ENCODE data around the gene NUDT17. TPM values are rescaled to one million over a fixed set of nuclear protein-coding genes. Genes with fewer than 3 reads are reported as not detected.
"Not testable (repeated sequence)": the region's sequence is repeated elsewhere in the genome, so short reads cannot be mapped to it uniquely, and the experiment has no call there.

Gene NUDT17
- total and polyA plus RNA-seq, 2 of the 4 experiments (the other 2 are of a cell fraction): 2.3 to 2.8 TPM

DNA sequence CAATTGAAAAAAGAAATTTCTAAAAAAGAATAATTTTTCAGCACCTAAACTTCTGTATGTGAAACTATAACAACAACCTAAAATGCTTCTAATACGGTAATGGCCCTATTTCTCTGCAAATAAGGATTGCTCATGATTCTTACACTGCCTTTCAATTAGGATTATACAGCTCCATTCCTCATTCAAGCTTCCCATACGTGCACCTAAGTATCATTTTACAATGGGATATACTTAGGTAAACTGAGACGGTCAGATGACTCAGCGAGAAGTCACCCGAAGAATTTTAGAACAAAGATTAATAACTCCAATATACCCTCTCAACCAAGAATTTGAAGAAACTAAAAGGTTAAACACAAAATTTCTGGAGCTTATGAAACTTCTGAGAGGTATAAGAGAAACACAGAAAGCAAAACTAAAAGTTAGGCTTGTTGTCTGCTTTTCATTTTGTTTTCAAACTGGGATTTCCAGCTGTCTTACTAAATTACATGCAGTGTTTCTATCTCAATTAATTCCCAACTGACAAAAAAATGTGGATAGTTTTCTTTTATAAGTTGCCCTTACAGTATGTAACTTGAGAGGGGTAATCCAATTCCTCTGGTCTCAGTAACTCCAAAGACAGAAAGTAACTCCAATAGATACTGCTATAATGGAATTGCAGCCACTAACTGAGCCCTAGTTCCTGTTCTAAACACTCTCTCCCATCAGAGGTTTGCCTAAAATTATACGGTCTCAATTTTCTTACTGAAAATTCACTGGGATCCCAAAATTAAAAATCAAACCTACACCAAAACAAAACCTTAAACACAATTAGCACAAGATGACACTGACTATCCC lies 32.2 kb upstream of the NUDT17 start:
- no CpG with 5 or more reads among the region's 6 CpGs for WGBS, 2 experiments (ENCODE audit: extremely low coverage in 2 of 2, insufficient read length in 1 of 2)
- ATAC-seq (ENCODE audit: low read depth): peak; percentile 63
- H3K23ac ChIP-seq (ENCODE audit: low read depth, low read length); H3K56ac ChIP-seq (ENCODE audit: extremely low read depth, insufficient read depth, low read length); H4K91ac ChIP-seq (ENCODE audit: insufficient read depth, low read depth, low read length); H3K4ac ChIP-seq (ENCODE audit: low read depth, low read length); H4K5ac ChIP-seq (ENCODE audit: low read depth, low read length); H3K9me1 ChIP-seq (ENCODE audit: insufficient read depth, low read length); H2BK15ac ChIP-seq (ENCODE audit: low read depth, low read length); H2BK20ac ChIP-seq (ENCODE audit: low read depth, low read length); dilution Hi-C loops (cut with HindIII; ENCODE audit: low sequenced_read_pairs, unreplicated experiment); H2AFZ ChIP-seq (replicated peaks; ENCODE audit: low read length, poor library complexity); in situ Hi-C loops (cut with MboI; ENCODE audit: low sequenced_read_pairs); H3K9me3 ChIP-seq (ENCODE audit: control insufficient read depth, insufficient read depth, low read length); H2AK5ac ChIP-seq (ENCODE audit: low read depth, low read length); DNase-seq; H3K14ac ChIP-seq (replicated peaks; ENCODE audit: low read depth, low read length); H3K36me3 ChIP-seq (ENCODE audit: control insufficient read depth, insufficient read depth, low read length); H3K9ac ChIP-seq (ENCODE audit: low read depth, low read length); H3K79me1 ChIP-seq (ENCODE audit: low read depth in 1 of 2, low read length in 2 of 2); H3K18ac ChIP-seq (ENCODE audit: low read depth, low read length); BruUV-seq (replicated peaks); H3K27me3 ChIP-seq (ENCODE audit: control insufficient read depth, insufficient read depth, low read length); H3K4me1 ChIP-seq (ENCODE audit: control insufficient read depth, insufficient read depth, low read length); H2BK120ac ChIP-seq (ENCODE audit: low read depth, low read length); H2BK5ac ChIP-seq (ENCODE audit: low read depth, low read length, poor library complexity, severe bottlenecking); CTCF ChIA-PET; H2AK9ac ChIP-seq (replicated peaks; ENCODE audit: low read depth, low read length, poor library complexity); POLR2A ChIA-PET (ENCODE audit: unreplicated experiment); H3K27ac ChIP-seq (ENCODE audit: insufficient read depth, low read length); intact Hi-C loops (cut with micrococcal nuclease): not testable (repeated sequence)
- Histone ChIP-seq H3K4me2 (ENCODE audit: low read depth, low read length) (peak overlapping the region; percentile 67), H3K4me3 (ENCODE audit: insufficient read depth, low read depth, low read length) (peak overlapping the region; percentile 26; the same call in 1 of the 2 replicates), H4K8ac (ENCODE audit: low read depth in 2 of 2, low read length in 2 of 2) (0 out of 4 replicates have a peak overlapping the region, but pooled peaks of 1 of the 2 experiments have one; percentile 42), H4K20me1 (ENCODE audit: insufficient read depth, low read length) (peaks cover 12% of the 10 kb centered on the region; the same call in 1 of the 2 replicates)

DNA sequence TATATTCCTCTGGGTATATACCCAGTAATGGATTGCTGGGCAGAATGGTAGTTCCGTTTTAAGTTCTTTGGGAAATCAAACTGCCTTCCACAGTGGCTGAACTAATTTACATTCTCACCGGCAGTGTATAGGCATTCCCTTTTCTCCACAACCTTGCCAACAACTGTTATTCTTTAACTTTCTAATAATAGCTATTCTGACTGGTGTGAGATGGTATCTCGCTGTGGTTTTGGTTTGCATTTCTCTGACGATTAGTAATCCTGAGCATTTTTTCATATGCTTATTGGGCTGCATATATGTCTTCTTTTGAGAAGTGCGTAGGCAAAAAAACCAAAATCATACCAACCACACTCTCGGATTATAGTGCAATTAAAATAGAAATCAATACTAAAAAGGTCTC lies 27.3 kb upstream of the NUDT17 start:
- H2AK9ac ChIP-seq (replicated peaks; ENCODE audit: low read depth, low read length, poor library complexity); CTCF ChIA-PET; H3K56ac ChIP-seq (ENCODE audit: extremely low read depth, insufficient read depth, low read length); H3K9ac ChIP-seq (ENCODE audit: low read depth, low read length); BruUV-seq (replicated peaks); H3K4me1 ChIP-seq (ENCODE audit: control insufficient read depth, insufficient read depth, low read length); H3K36me3 ChIP-seq (ENCODE audit: control insufficient read depth, insufficient read depth, low read length); H2BK15ac ChIP-seq (ENCODE audit: low read depth, low read length); H2AK5ac ChIP-seq (ENCODE audit: low read depth, low read length); dilution Hi-C loops (cut with HindIII; ENCODE audit: low sequenced_read_pairs, unreplicated experiment); H3K4ac ChIP-seq (ENCODE audit: low read depth, low read length); H3K27ac ChIP-seq (ENCODE audit: insufficient read depth, low read length); H4K5ac ChIP-seq (ENCODE audit: low read depth, low read length); H4K91ac ChIP-seq (ENCODE audit: insufficient read depth, low read depth, low read length); H3K9me1 ChIP-seq (ENCODE audit: insufficient read depth, low read length); H3K4me3 ChIP-seq (ENCODE audit: insufficient read depth, low read depth, low read length); in situ Hi-C loops (cut with MboI; ENCODE audit: low sequenced_read_pairs); intact Hi-C loops (cut with micrococcal nuclease); H2BK120ac ChIP-seq (ENCODE audit: low read depth, low read length); H4K20me1 ChIP-seq (ENCODE audit: insufficient read depth, low read length); H3K18ac ChIP-seq (ENCODE audit: low read depth, low read length); H3K23ac ChIP-seq (ENCODE audit: low read depth, low read length); H3K14ac ChIP-seq (replicated peaks; ENCODE audit: low read depth, low read length); POLR2A ChIA-PET (ENCODE audit: unreplicated experiment); H4K8ac ChIP-seq (ENCODE audit: low read depth in 2 of 2, low read length in 2 of 2); H3K79me1 ChIP-seq (ENCODE audit: low read depth in 1 of 2, low read length in 2 of 2); H2BK20ac ChIP-seq (ENCODE audit: low read depth, low read length); H3K27me3 ChIP-seq (ENCODE audit: control insufficient read depth, insufficient read depth, low read length); H2AFZ ChIP-seq (replicated peaks; ENCODE audit: low read length, poor library complexity); H3K9me3 ChIP-seq (ENCODE audit: control insufficient read depth, insufficient read depth, low read length): not testable (repeated sequence)
- WGBS, 2 experiments (ENCODE audit: extremely low coverage in 2 of 2, insufficient read length in 1 of 2): no CpG with 5 or more reads among the region's 6 CpGs
- Histone ChIP-seq H3K4me2 (ENCODE audit: low read depth, low read length) (peak overlapping the region; percentile 86; the same call in 1 of the 2 replicates), H2BK5ac (ENCODE audit: low read depth, low read length, poor library complexity, severe bottlenecking) (peak overlapping the region; percentile 72)
- DNase-seq (peak; percentile 70), ATAC-seq (ENCODE audit: low read depth) (peak; percentile 76)
